ENCODE data around the gene FCGR1A. TPM values are rescaled to one million over a fixed set of nuclear protein-coding genes. Genes with fewer than 3 reads are reported as not detected.
"Not testable (repeated sequence)": the region's sequence is repeated elsewhere in the genome, so short reads cannot be mapped to it uniquely, and the experiment has no call there.

FCGR1A gene
- polyA plus RNA-seq, 4 donors = 1.0 to 3.1 (median 2.2) TPM

- DNase-seq (ENCODE audit: low read depth in 4 of 4, low spot score in 3 of 4) = not testable (repeated sequence)
Observed at GRCh38 chr1:149775510-149776147, 6.9 kb upstream of the FCGR1A start.

- DNase-seq (ENCODE audit: low read depth in 4 of 4, low spot score in 3 of 4) = not testable (repeated sequence)
Observed at GRCh38 chr1:149777084-149777483, 5.4 kb upstream of the FCGR1A start.

DNA sequence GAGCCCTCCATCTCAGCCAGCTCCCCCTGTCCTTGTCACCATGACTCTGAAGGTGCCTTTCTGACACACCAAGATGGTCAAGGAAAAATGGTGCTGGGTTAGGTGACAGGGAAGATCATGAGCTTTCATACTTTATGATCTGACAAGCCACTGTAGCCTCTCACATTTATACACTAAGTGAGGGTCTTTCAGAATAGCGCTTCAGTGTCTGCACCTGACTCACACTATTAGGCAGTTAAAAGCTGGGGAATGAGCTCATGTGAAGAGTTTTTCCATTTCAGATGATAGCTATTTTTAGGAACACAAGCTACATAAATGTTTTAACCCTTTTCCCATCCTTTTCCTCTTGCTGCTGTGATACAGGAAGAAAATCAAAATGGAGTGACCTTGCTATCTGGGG, 4.2 kb upstream of the FCGR1A start:
- DNase-seq (ENCODE audit: low read depth in 4 of 4, low spot score in 3 of 4) = not testable (repeated sequence)

DNA sequence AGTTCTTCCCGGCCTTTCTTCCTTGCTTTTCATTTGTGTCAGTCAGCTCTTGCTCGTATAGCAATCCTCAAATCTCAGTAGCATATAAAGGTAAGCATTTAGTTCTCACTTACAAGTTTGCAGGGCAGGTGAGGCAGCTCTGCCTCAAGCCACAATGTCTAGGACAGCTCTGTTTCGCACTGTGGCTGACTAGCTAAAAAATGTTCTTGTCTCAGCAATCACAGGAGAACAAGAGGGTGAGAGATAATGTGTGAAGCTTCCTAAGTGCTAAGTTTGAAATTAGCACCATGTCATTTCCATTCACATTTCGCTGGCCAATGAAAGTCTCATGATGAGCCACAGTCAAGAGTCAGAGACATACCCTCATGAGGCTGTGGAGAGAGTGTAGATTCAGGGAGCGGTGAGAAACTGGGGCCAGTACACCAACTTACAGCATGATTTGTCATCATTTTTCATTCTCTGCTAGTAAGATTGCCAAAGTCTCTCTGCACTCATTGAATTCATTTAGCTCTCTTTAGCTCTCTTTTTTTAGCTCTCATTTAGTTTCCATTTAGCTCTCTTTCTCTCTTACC, 995 bp upstream of the FCGR1A start:
- DNase-seq (ENCODE audit: low read depth in 4 of 4, low spot score in 3 of 4) = not testable (repeated sequence)

- not testable (repeated sequence) for DNase-seq (ENCODE audit: low read depth in 4 of 4, low spot score in 3 of 4)
Observed at GRCh38 chr1:149783289-149783688, 795 bp downstream of the FCGR1A start.

- DNase-seq (ENCODE audit: low read depth in 4 of 4, low spot score in 3 of 4) = not testable (repeated sequence)
Observed at GRCh38 chr1:149783868-149784267, 1.4 kb downstream of the FCGR1A start.

DNA sequence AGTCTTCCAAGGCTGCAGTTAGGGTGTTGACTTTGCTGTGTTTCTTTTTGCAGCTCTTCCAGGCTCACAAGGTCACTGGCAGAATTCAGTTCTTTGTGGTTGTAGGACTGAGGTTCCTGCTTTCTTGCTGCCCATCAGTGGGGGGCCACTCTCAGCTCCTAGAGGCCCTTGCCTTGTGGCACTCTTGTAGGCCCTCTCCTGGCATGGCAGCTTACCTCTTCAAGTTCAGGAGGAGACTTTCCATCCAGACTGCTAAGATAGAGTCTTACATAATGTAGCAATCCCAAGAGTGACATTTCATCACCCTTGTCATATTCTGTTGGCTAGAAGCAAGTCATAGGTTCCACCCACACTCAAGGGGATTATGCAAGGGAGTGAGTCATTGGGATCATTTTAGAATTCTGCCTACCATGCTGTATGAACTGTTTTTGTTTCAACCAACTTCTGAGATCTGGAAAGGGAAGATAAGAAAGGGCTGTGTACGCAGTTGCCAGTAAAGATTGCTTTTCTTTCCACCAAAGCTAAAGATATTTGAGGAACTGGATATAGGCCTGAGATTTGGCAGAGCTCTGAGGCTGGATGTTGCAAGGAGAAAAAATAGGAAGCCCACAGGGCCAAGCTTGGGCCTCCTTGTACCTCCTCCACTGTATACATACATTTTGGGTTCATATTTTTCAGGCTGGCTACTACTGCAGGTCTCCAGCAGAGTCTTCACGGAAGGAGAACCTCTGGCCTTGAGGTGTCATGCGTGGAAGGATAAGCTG, 5.4 kb downstream of the FCGR1A start:
- not testable (repeated sequence) for DNase-seq (ENCODE audit: low read depth in 4 of 4, low spot score in 3 of 4)

GRCh38 chr1:149792502-149792901, 10.0 kb downstream of the FCGR1A start:
- peak in 3 of 4 donors; percentile 20 to 32 (median 23) for DNase-seq (ENCODE audit: low read depth in 4 of 4, low spot score in 3 of 4)

DNA sequence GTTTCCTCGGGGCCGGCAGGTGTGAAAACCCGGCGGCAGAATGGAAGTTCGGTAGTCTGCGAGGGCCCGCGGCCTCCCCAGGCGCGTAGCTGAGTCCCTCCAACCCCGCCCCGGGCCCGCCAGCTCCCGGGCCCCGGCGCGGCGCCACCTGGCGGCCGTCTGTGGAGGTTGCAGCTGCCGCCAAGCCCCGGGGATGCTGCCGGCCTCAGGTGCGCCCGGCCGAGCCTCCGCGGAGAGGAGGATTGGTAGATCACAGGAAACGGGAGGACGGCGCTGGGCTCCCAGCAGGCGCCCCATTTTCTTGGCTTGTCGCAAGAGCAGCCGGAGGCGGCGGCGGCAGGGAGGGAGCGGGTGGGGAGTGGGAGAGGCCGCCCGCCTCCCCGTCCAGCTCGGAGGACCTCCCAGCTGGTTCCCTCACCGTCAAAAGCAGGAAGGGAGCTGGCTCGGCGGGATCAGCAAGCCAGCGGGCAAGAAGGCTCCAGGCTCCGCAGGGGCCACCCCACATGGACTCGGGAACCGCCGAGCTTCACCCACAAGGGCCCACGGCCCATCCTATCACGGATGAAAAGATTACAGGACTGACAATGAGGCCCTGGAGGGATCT, 10.5 kb downstream of the FCGR1A start:
- DNase-seq (ENCODE audit: low read depth in 4 of 4, low spot score in 3 of 4) = peak in 3 of 4 donors; percentile 28 to 48 (median 37)

DNA sequence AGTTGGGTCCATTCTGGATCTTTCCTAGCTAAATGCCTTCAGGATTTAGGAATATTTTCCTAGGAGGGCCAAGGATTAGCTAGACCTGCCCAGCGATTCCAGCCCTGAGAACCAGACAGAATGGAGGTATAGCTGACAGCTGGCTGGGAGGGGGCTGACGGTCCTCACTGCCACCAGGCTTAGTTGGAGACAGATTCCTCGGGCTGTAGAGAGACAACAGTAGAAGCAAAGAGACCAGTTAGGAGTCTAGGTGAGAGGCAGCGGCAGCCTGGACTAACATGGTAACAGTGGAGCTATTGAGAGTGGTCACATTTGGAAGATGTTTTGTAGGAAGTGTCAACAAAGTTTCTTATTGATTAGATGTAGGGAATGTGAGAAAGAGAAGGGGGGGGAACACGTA, 11.4 kb downstream of the FCGR1A start:
- not testable (repeated sequence) for DNase-seq (ENCODE audit: low read depth in 4 of 4, low spot score in 3 of 4)

DNA sequence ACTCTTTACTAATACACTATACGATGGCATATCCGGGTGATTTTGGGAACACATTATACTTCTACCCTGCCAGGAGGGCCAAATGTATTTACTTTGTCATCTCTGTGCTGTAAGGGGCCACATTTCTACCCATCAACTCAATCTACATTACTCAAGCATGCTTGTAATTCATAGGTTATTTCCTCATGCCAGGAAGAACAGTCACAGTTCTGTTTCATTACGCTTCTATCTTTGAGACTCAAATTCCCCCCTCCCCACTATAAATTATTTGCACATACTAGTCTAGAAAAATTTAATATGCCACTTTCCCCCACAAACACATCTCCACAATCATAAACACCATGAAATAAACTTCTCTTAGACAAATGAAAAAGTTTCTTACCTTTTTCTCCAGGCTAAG, 19.1 kb downstream of the FCGR1A start:
- DNase-seq (ENCODE audit: low read depth in 4 of 4, low spot score in 3 of 4) = not testable (repeated sequence)

DNA sequence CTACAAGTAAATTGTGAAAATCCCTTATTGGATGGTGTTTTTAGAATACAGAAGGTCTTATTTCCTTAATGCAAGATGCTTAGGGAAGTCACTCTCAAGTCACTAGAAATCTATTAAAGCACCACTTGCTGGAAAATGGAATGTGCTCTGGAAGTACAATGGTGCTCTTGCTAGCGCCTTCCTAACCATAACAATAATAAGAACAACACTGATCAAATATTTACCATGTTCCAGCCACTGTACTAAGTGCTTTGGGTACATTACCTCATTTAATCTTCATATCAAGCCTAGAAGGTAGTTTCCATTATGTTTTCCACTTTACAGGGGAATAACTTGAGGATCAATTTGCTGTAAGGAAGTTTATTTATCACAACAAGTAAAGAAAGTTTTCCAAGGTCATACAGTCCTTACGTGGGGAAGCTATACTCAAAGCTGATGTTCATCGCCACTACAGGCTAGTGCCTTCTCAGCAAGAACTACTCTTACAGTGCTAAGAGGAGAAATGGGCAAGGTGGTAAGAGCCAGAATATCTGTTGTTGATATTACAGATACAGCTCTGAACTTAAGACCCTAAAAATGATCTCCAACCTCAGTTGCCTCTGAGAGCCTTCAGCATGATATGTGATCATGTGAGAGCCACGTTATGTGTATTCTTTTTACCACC, 22.1 kb downstream of the FCGR1A start:
- not testable (repeated sequence) for DNase-seq (ENCODE audit: low read depth in 4 of 4, low spot score in 3 of 4)

GRCh38 chr1:149810697-149811405, 28.4 kb downstream of the FCGR1A start:
- DNase-seq (ENCODE audit: low read depth in 4 of 4, low spot score in 3 of 4) = not testable (repeated sequence)

DNA sequence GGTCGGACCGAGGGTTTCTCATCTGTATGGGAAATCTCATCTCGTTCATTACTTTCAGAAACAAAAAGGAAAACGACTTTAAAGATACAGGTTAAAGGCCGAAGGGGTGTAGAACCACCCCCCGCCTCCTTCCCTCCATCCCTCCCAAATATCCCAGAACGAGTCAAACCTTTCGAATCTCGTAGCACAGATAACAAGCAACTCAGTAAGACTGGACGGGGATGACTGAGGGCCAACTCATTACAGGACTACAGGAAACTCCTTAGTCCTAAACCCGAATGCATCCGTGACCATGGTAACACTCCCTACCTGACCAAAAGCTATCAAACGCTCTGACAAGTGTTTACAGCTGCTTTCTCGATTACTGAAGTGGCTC, 29.0 kb downstream of the FCGR1A start:
- DNase-seq (ENCODE audit: low read depth in 4 of 4, low spot score in 3 of 4) = not testable (repeated sequence)

DNA sequence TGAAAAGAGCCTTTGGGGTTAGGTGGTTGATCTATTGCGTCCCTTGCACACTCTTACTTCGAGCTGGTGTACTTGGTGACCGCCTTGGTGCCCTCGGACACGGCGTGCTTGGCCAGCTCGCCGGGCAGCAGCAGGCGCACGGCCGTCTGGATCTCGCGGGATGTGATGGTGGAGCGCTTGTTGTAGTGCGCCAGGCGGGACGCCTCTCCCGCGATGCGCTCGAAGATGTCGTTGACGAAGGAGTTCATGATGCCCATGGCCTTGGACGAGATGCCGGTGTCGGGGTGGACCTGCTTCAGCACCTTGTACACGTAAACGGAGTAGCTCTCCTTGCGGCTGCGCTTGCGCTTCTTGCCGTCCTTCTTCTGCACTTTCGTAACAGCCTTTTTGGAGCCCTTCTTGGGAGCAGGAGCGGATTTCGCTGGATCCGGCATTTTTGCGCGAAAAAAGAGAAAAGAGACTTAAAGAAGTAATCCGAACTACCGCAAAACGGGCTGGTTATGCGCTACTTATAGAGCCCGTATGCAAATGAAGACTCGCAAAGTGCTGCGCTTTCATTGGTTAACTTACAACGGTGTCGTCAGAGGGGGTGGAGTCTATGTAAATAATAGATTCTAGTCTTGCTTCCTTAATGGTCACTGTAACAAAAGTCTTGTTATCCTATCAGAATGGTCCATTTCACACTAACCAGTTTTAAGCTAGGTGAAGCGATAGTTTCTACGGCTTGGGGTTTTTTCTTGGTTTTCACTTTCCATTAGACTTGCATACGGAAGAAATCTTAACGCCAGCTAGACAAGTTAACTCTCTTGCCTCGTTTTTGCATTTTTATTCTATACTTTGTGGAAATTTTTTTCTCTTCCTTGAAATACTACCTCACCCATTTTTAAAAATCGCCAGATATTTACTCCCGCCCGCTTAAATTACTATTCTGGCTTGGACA, 29.7 kb downstream of the FCGR1A start:
- peak; percentile 81 to 92 (median 86) for DNase-seq (ENCODE audit: low read depth in 4 of 4, low spot score in 3 of 4)

DNA sequence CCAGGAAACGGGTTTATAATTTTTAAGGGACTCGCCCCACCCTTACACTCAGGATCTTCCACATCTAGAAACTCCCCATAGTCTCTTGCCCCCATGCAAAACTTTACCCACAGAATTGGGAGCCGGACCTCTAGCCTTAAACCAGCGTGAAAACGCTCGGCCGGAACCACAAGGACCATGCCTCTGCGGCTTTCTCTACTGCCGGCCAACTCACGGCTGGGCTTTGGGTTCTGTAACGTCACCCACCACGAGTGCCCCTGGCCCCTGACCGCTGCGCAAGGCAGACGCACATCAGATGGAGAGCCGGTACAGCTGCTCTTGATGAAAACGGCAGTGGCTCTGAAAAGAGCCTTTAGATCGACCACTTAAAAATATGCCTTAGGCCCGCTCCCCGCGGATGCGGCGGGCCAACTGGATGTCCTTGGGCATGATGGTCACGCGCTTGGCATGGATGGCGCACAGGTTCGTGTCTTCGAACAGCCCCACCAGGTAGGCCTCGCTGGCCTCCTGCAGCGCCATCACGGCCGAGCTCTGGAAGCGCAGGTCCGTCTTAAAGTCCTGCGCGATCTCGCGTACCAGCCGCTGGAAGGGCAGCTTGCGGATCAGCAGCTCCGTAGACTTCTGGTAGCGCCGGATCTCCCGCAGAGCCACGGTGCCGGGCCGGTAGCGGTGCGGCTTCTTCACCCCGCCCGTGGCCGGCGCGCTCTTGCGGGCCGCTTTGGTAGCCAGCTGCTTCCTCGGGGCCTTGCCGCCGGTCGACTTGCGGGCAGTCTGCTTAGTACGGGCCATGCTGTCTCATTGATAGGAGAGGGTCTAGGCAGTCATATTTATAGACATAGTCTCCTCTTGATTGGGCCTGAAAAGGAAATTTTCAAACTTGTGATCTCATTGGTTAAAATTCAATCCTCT, 30.7 kb downstream of the FCGR1A start:
- peak; percentile 54 to 60 (median 59) for DNase-seq (ENCODE audit: low read depth in 4 of 4, low spot score in 3 of 4)

GRCh38 chr1:149820387-149820786, 37.9 kb downstream of the FCGR1A start:
- DNase-seq (ENCODE audit: low read depth in 4 of 4, low spot score in 3 of 4) = not testable (repeated sequence)

- not testable (repeated sequence) for DNase-seq (ENCODE audit: low read depth in 4 of 4, low spot score in 3 of 4)
Observed at GRCh38 chr1:149826555-149826954, 44.1 kb downstream of the FCGR1A start.

Measured in right renal pelvis (tissue), 4 donors.